PC-3 (cell line): ENCODE results near the gene ENO1.

ENCODE experiments used
- CTCF ChIP-seq: fragments of 300-600 bp; sonication (generic); conservative IDR thresholded peaks from 2 replicates; pipeline ENCODE4 v1.5.1; 2017; ENCODE audit warnings: antibody characterized with exemption, low read depth, mild to moderate bottlenecking, low read length
- EZH2 ChIP-seq: fragments of 300-600 bp; sonication (generic); IDR thresholded peaks from one replicate; pipeline ENCODE4 v1.6.1; 2017; ENCODE audit warnings: antibody characterized with exemption, mild to moderate bottlenecking, low read length; ENCODE audit not compliant: unreplicated experiment
- EZH2phosphoT487 ChIP-seq: fragments of 300-600 bp; sonication (generic); IDR thresholded peaks from 2 replicates; pipeline ENCODE4 v1.6.1; 2018; ENCODE audit warnings: mild to moderate bottlenecking, antibody characterized with exemption, low read length, borderline replicate concordance

- no peak for TF ChIP-seq EZH2
- no peak for TF ChIP-seq CTCF
- TF ChIP-seq EZH2phosphoT487, result no peak
Observed at GRCh38 chr1:8910331-8910730, 31.8 kb upstream of the ENO1 start.
